ENCODE data around the gene PDE8A. TPM values are rescaled to one million over a fixed set of nuclear protein-coding genes. Genes with fewer than 3 reads are reported as not detected.
"Not testable (repeated sequence)": the region's sequence is repeated elsewhere in the genome, so short reads cannot be mapped to it uniquely, and the experiment has no call there.

PDE8A gene
- total RNA-seq, 1 donor from 2014 or later, result 8.6 TPM

DNA sequence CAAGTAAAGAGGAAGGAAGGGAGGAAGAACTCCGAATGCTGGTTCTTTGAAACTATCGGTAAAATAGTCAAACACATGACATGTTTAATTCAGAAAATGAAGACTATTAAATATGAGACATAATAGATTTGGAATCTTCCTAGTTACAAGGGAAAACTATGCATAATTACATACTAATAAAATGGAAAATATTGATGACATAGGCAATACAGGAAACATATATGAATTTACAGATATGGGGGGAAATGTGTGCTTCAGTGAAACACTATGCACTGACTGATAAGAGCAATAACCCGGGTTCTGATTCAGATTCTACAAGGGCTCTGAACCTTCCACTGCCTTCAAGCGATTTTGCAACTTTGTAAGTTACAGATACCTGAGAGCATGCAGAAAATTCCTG, 185.9 kb downstream of the PDE8A start:
- no peak for DNase-seq (ENCODE audit: low read depth, low spot score)
- TF ChIP-seq, protein P1, sequence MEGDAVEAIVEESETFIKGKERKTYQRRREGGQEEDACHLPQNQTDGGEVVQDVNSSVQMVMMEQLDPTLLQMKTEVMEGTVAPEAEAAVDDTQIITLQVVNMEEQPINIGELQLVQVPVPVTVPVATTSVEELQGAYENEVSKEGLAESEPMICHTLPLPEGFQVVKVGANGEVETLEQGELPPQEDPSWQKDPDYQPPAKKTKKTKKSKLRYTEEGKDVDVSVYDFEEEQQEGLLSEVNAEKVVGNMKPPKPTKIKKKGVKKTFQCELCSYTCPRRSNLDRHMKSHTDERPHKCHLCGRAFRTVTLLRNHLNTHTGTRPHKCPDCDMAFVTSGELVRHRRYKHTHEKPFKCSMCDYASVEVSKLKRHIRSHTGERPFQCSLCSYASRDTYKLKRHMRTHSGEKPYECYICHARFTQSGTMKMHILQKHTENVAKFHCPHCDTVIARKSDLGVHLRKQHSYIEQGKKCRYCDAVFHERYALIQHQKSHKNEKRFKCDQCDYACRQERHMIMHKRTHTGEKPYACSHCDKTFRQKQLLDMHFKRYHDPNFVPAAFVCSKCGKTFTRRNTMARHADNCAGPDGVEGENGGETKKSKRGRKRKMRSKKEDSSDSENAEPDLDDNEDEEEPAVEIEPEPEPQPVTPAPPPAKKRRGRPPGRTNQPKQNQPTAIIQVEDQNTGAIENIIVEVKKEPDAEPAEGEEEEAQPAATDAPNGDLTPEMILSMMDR (conservative IDR thresholded peaks at IDR 0.05), result no peak
- Mint-ChIP-seq H3K27me3 (ENCODE audit: low read depth) (peaks cover 21% of the 10 kb centered on the region), H3K27ac (ENCODE audit: unreplicated experiment) (no peak overlapping the region), H3K36me3 (ENCODE audit: low read depth) (peaks cover 21% of the 10 kb centered on the region), H3K4me3 (no peak overlapping the region), H3K4me1 (no peaks in the 10 kb centered on the region), H3K9me3 (peaks cover 23% of the 10 kb centered on the region)

DNA sequence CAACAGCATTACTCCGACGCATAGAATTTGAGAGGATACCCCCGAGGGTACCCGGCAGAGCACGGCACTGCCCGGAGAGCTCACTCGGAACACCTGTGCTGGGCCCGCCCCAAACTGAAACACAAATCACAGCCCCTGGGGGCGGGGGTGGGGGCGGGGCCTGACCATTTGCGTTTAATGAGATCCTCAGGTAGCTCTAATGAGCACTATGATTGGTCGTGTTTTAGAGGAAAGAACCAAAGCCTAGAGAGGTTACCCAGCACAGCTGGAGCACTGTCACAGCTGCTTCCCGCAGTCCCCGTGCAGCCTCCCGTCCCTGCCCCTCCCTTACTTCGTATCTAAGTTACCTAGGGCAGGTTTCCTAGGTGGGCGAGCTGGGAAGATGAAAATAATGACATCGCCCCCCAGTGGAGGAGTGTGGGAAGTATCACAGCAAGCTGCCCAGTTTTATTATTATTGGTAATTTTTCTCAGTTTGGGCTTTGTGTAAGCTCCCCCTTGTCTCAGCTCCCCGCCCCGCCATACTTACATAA, 187.1 kb downstream of the PDE8A start:
- Mint-ChIP-seq H3K4me3 (no peak overlapping the region), H3K27ac (ENCODE audit: unreplicated experiment) (no peak overlapping the region), H3K27me3 (ENCODE audit: low read depth) (peaks cover 21% of the 10 kb centered on the region), H3K36me3 (ENCODE audit: low read depth) (peaks cover 25% of the 10 kb centered on the region), H3K4me1 (no peaks in the 10 kb centered on the region), H3K9me3 (peaks cover 26% of the 10 kb centered on the region)
- peak; percentile 11 for DNase-seq (ENCODE audit: low read depth, low spot score)
- TF ChIP-seq, protein P1 (conservative IDR thresholded peaks at IDR 0.05), result peak; percentile 71

DNA sequence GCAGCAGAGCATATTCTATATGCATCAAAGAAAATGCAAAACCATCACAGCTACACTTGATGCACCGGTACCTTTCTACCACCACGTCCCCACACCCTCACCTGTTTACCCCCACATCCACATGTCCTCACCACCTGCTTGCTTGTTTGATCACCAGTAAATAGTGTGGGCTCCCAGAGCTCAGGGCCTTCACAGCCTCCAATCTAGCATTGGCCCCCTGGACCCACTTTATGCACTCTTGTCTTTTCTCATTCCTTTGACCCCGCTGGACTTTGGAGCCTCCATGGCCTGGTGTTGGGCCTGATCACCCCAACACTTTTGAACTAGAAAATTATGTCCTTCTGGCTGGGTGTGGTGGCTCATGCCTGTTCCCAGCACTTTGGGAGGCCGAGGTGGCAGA, 190.1 kb downstream of the PDE8A start:
- H3K36me3 Mint-ChIP-seq (ENCODE audit: low read depth), result peaks cover 17% of the 10 kb centered on the region
- H3K27ac Mint-ChIP-seq (ENCODE audit: unreplicated experiment), result no peak overlapping the region
- H3K27me3 Mint-ChIP-seq (ENCODE audit: low read depth), result peaks cover 16% of the 10 kb centered on the region
- H3K9me3 Mint-ChIP-seq, result peaks cover 20% of the 10 kb centered on the region
- no peaks in the 10 kb centered on the region for H3K4me1 Mint-ChIP-seq
- TF ChIP-seq, protein P1 (conservative IDR thresholded peaks at IDR 0.05), result no peak
- no peak overlapping the region for H3K4me3 Mint-ChIP-seq
- no peak for DNase-seq (ENCODE audit: low read depth, low spot score)

DNA sequence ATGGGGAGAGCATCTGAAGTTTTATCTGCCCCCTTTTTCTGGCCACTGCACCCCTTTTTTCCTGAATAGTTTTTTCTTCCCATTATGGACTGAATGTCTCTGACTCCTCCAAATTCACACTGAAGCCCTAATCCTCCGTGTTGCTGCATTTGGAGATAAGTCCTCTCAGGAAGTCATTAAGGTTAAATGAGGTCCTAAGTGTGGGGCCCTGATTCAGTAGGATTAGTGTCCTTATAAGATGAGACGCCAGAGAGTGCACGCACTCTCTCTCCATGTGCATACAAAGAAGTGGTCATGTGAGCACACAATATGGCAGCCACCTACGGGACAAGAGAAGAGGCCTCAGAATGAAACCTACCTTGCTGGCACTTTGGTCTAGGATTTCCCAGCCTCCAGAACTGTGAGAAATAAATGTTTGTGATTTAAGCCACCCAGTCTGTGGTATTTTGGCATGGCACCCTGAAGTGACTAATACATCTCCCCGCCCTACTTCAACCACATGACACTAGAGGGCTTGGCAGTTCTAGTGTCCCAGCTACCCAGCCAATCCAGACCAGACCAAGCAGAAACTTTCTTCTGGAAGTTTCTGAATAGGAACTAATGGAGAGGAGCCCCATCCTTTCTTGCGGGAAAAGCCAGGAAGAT, 191.3 kb downstream of the PDE8A start:
- H3K27me3 Mint-ChIP-seq (ENCODE audit: low read depth), result peaks cover 10% of the 10 kb centered on the region
- peaks cover 15% of the 10 kb centered on the region for H3K36me3 Mint-ChIP-seq (ENCODE audit: low read depth)
- TF ChIP-seq, protein P1 (conservative IDR thresholded peaks at IDR 0.05), result no peak
- H3K9me3 Mint-ChIP-seq, result peaks cover 17% of the 10 kb centered on the region
- no peak for DNase-seq (ENCODE audit: low read depth, low spot score)
- H3K4me1 Mint-ChIP-seq, result peaks cover 5% of the 10 kb centered on the region
- H3K27ac Mint-ChIP-seq (ENCODE audit: unreplicated experiment), result no peak overlapping the region
- no peak overlapping the region for H3K4me3 Mint-ChIP-seq

DNA sequence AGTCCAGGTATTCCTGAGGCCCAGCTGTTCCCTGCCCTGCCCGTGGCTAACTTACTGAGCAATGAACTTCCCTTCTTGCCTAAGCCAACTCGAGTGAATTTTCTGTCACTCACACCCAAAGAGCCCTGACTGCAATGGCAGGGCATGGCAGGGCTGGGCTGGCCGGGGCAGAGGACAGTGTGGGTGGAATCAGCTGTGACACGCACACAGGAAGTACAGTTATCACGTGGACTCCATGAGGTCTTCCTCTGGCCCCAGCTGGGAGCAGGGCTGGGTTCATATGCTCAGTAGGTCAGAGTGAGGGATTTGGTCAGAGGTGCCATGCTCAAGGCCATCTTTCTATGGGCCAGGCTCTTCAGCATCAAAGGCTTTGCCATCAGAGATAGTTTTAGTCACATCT, 192.0 kb downstream of the PDE8A start:
- not testable (repeated sequence) for H3K4me3 Mint-ChIP-seq; H3K4me1 Mint-ChIP-seq; DNase-seq (ENCODE audit: low read depth, low spot score); H3K27me3 Mint-ChIP-seq (ENCODE audit: low read depth); H3K27ac Mint-ChIP-seq (ENCODE audit: unreplicated experiment)
- Mint-ChIP-seq H3K36me3 (ENCODE audit: low read depth) (peaks cover 15% of the 10 kb centered on the region), H3K9me3 (peaks cover 17% of the 10 kb centered on the region)

DNA sequence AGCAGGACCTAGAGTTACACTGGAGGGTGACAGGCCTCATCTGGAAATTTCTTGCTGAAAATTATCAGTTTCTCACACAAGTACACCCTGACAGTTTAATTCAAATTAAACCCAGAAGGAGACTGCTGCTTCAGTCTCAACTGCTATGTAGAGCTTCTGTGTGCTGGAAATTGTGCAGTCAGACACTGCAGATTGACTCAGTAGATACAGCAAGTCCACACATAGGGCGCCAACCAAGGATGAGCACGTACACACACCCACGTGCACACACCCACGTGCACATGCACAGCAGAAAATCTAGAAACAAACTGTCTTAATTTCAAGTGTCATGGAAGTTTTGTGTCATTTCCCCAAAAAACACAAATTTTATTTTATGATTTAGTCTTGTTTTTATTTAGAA, 192.9 kb downstream of the PDE8A start:
- H3K36me3 Mint-ChIP-seq (ENCODE audit: low read depth), result peaks cover 15% of the 10 kb centered on the region
- TF ChIP-seq, protein P1 (conservative IDR thresholded peaks at IDR 0.05), result no peak

DNA sequence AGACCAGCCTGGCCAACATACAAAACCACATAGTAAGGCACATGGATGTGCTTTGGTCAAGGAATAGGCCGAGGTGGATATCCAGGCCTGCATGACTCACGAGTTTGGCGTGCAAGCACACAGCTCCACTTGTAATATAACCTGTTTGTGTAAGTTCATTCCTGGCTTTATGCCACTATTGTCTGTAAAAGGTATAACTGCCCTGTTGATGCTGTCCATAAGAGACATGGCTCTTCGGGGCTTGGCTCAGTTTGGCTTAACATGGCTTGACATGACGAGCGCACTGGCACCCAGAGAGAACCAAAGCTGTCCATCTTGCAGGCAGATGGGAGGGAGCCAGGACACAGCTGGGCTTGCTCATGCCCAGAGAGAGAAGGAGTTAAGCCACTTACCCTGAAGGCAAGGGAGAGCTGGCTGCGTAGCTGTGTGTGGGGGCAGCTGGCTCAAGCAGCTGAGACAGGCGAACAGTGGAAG, 195.4 kb downstream of the PDE8A start:
- not testable (repeated sequence) for H3K4me3 Mint-ChIP-seq; H3K27me3 Mint-ChIP-seq (ENCODE audit: low read depth); DNase-seq (ENCODE audit: low read depth, low spot score); H3K36me3 Mint-ChIP-seq (ENCODE audit: low read depth); H3K27ac Mint-ChIP-seq (ENCODE audit: unreplicated experiment); H3K9me3 Mint-ChIP-seq; H3K4me1 Mint-ChIP-seq

More for the DNA sequence above, 192.9 kb downstream of the PDE8A start:
- peaks cover 9% of the 10 kb centered on the region for H3K27me3 Mint-ChIP-seq (ENCODE audit: low read depth)
- peaks cover 17% of the 10 kb centered on the region for H3K9me3 Mint-ChIP-seq
- no peak overlapping the region for H3K27ac Mint-ChIP-seq (ENCODE audit: unreplicated experiment)
- no peak for DNase-seq (ENCODE audit: low read depth, low spot score)
- H3K4me1 Mint-ChIP-seq, result peaks cover 5% of the 10 kb centered on the region
- no peak overlapping the region for H3K4me3 Mint-ChIP-seq
